Panc1 (cell line): ENCODE measurements around the gene GBA3.

Experiments
- CTCF ChIP-seq: fragments of 450-650 bp; IDR thresholded peaks from 2 replicates; pipeline ENCODE4 v1.5.1; 2017; ENCODE audit warnings: mild to moderate bottlenecking
- POLR2AphosphoS5 ChIP-seq: IDR thresholded peaks from 2 replicates; pipeline ENCODE4 v1.6.1; 2012; ENCODE audit warnings: mild to moderate bottlenecking, low read depth, low read length, moderate library complexity

- TF ChIP-seq POLR2AphosphoS5 (no peak), CTCF (no peak)
Measured at GRCh38 chr4:22859318-22859717, 166.6 kb downstream of the GBA3 start.
